Activated CD4-positive, alpha-beta T cell treated with anti-CD3 and anti-CD28 coated beads for 1 hour (primary cell): ENCODE measurements around the gene FUT1.
"Not testable (repeated sequence)": the region's sequence is repeated elsewhere in the genome, so short reads cannot be mapped to it uniquely, and the experiment has no call there.

ENCODE experiments used
- DNase-seq: peaks from one replicate; pipeline ENCODE4 v3.0.0-alpha.2; 2020

FUT1 gene

DNA sequence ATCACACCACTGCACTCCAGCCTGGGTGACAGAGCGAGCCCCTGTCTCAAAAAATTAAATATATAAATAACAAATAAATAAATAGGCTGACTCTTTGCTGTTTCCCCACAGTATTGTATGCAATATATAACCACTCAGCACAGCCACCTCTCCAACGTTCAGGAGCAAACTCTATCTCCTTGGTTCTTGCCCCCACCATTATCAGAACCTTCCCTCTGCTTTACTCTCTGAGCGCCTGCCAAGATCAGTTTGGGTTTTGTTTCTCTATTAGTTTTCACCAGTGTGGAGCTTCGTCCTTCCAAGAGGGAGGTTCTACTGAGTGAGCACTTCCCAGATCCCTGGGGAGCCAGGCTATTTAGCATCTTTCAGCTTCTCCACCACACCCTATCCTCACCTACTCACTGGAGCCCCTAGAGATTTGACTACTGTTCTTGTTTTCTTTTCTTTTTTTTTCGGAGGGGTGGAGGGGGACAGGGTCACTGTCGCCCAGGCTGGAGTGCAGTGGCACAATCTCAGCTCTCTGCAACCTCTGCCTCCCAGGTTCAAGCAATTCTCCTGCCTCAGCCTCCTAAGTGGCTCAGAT lies 15.8 kb upstream of the FUT1 start:
- not testable (repeated sequence) for DNase-seq

DNA sequence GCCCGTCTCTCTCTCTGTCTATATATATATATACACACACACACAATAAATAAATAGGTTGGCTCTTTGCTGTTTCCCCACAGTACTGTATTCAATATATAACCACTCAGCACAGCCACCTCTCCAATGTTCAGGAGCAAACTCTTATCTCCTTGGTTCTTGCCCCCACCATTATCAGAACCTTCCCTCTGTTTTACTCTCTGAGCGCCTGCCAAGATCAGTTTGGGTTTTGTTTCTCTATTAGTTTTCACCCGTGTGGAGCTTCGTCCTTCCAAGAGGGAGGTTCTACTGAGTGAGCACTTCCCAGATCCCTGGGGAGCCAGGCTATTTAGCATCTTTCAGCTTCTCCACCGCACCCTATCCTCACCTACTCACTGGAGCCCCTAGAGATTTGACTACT lies 13.4 kb upstream of the FUT1 start:
- not testable (repeated sequence) for DNase-seq

DNA sequence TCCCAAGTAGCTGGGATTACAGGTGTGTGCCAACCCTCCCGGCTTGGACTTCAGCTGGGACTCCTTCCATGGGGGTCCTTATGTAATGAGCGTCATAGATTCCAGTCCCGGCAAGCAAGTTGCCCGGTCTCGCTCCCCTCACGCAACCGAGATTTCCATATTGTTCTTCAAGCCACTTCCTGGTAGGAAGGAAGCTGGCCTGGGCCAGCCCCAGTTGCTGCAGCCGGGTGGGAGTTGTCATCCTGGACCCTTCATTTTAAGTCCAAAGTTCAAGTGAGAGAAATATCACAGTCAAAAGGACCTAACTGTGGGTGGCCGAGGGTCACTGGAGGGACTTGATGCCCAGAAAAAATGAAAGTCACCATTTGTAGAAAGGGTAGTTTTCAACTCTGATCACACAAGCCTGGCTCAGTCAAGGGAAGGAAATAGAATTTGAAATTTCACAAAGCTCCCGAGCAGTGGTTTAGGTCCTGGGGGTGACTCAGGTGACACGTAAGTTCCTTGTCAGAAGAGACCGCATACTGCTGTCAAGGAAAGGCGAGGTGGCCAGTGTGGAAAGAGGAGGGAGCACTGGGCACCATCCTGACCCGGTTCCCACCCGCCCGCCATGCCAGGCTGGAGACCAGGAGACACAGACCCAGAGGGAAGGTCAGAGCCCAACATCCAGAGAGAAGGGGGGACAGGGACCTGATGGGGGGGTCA lies 8.2 kb upstream of the FUT1 start:
- no peak for DNase-seq

DNA sequence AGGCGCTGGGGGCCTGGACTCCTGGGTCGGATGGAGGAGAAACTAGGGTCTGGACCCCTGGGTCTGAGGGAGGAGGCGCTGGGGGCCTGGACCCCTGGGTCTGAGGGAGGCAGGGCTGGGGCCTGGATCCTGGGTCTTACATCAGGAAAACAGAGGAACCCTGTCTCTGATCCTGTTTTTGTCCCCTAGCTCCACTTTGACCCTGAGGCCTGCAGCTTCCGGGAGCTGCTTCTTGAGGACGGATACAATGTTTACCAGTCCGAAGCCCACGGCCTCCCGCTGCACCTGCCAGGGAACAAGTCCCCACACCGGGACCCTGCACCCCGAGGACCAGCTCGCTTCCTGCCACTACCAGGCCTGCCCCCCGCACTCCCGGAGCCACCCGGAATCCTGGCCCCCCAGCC lies 5.3 kb upstream of the FUT1 start:
- no peak for DNase-seq

DNA sequence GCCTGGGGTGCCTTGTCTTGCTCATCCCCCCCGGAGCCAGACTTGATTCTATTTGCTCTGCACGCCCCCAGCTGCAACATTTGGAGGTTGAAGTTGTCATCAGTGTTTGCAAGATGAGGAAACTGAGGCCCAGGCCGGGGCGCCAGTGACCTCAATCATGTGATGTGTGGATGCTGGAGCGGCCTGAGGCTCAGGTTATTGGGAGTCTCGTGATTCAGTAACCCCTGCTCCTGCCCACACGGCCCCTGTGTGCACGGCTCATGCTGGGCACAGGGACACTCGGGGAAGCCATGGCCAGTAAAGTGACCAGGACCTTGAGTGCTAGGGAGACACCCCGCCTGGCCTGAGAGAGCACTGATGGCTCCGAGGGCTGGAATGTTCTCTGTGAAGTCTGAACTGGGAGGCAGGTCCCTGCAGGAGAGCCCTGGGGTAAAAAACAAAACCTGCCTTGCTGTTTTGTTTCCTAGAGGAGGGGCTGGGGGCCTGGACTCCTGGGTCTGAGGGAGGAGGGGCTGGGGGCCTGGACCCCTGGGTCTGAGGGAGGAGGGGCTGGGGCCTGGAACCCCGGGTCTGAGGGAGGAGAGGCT lies 4.7 kb upstream of the FUT1 start:
- DNase-seq = no peak

DNA sequence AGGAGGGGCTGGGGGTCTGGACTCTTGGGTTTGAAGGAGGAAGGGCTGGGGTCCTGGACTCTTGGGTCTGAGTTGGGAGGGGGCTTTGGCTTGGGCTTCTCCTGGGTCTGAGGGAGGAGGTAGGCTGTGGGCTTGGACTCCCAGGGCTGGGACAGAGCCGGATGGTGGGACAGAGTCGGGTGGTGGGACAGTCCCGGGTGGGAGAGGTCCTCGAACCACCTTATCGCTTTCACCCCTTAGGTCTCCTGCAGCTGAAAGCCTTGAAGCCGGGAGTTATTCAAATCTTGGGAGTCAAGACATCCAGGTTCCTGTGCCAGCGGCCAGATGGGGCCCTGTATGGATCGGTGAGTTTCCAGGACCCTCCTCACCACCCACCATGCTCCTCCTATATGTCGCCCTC lies 4.2 kb upstream of the FUT1 start:
- no peak for DNase-seq

DNA sequence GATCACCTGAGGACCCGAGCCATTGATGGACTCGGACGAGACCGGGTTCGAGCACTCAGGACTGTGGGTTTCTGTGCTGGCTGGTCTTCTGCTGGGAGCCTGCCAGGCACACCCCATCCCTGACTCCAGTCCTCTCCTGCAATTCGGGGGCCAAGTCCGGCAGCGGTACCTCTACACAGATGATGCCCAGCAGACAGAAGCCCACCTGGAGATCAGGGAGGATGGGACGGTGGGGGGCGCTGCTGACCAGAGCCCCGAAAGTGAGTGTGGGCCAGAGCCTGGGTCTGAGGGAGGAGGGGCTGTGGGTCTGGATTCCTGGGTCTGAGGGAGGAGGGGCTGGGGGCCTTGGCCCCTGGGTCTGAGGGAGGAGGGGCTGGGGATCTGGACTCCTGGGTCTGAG lies 3.8 kb upstream of the FUT1 start:
- DNase-seq = no peak

DNA sequence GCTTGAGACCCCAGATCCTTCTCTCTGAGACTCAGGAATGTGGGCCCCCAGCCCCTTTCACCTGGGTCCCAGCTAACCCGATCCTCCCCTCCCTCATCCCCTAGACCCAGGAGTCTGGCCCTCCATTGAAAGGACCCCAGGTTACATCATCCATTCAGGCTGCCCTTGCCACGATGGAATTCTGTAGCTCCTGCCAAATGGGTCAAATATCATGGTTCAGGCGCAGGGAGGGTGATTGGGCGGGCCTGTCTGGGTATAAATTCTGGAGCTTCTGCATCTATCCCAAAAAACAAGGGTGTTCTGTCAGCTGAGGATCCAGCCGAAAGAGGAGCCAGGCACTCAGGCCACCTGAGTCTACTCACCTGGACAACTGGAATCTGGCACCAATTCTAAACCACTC lies 3.3 kb upstream of the FUT1 start:
- no peak for DNase-seq

DNA sequence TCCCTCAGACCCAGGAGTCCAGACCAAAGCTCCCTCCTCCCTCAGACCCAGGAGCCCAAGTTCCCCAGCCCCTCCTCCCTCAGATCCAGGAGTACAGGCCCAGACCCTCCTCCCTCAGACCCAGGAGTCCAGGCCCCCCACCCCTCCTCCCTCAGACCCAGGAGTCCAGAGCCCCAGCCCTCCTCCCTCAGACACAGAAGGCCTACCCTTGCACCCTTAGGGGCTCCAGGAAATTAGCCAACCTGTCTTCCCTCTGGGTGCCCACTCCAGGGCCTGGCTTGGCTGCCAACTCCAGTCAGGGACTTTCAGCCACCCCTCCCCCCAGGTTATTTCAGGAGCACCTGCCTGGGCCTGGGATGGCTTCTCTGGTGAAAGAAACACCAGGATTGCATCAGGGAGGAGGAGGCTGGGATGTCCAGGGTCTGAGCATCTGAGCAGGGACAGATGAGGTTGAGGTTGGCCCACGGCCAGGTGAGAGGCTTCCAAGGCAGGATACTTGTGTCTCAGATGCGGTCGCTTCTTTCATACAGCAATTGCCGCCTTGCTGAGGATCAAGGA lies 2.7 kb upstream of the FUT1 start, which contains the start of gene FGF21:
FGF21 (plus strand) TSS at position 441 of the 558 bp plus-strand sequence. CDS start 713 bp downstream, outside the sequence.
- no peak for DNase-seq

DNA sequence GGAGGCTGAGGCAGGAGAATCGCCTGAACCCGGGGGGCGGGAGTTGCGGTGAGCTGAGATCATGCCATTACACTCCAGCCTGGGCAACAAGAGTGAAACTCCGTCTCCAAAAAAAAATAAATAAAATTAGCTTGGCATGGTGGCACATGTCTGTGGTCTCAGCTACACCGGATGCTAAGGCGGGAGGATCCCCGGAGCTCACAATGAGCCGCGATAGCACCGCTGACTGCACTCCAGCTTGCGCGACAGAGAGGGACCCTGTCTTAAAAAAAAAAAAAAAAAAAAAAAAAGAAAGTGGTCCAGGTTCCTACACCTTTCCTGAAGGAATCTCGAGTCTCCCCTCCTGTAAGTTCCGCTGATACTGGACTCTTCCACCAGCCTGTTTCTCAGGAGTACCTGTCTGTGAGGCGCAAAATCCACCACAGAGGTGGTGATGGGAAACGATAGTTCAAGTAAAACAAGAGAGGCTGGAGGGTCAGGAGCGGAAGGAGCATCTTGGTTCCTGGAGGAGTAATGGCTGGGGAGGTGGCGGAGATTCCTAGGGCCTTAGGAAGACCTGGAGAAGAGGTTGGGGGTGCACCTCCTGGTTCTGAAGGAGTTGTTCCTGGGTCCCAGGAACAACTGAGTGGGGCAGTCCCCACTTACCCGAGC lies 471 bp downstream of the FUT1 start:
- no peak for DNase-seq

DNA sequence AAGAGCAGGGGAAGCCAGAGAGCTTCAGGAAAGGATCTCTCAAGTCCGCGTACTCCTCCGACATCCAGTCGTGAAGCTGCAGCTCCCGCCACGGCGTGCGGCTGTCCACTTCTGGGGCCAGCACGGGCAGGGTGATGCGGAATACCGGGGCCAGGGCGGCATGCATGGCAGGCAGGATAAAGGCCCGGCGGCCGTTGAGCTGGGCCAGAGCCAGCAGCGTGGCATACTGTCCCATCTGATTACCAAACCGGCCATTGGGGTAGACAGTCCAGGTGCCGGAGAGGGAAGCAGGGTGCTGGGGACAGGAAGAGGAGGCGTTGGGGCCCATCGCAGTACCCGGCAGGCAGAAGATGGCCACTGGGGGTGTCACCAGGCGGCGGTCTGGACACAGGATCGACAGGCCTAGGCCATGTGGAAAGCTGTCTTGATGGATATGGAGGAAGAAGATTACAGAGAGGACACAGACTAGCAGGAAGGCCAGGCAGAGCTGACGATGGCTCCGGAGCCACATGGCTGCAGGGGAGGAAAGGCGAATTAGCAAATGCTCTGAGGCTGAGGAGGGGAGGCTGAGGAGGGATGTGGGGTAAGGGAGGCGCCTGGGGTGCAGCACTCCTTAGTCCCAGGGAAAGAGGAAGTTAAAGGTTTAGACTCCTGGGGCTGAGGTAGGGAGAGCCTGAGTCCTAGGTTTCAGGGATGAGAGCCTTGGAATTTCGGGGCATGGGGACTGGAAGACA lies 1.5 kb downstream of the FUT1 start:
- DNase-seq = no peak

DNA sequence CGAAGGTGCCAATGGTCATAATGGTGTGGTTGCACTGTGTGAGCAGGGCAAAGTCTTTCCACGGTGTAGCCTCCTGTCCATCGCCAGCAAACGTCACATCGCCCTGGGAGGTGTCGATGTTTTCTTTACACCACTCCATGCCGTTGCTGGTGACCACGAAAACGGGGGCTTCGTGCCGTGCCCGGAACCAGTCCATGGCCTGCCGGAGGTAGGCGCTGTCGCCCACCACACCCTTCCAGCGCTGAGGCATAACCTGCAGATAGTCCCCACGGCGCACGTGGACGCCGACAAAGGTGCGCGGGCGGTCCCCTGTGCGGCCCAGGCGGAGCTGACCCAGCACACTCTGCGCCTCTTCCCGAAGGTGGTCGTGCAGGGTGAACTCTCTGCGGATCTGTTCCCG lies 2.1 kb downstream of the FUT1 start:
- DNase-seq = no peak

DNA sequence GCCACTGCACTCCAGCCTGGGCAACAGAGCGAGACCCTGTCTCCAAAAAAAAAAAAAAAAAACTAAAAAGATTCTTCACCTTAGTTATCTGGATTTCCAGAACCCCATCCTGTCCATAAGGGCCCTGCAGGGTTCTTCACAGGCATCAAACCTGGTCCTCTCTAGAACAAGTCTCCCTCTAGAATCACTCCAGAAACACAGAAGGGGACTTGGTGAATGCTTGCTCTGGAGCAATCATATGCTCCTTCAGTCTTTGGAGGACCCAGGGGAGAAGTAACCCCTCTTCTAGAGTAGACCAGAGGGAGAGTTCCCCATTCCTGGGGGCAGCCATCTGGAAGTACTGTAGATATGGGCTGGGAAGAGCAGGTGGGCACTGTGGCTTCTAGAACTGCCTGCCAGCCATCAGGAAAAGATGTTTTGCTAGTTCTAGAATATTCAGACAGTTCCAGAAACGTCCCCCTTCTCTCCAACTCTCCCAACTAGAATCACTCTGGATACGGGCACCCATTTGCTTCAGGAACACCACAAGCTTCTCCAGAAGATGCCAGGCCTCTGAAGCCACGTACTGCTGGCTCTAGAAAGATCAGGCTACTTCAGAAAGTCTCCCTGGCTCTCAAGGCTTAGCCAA lies 2.8 kb downstream of the FUT1 start:
- no peak for DNase-seq

DNA sequence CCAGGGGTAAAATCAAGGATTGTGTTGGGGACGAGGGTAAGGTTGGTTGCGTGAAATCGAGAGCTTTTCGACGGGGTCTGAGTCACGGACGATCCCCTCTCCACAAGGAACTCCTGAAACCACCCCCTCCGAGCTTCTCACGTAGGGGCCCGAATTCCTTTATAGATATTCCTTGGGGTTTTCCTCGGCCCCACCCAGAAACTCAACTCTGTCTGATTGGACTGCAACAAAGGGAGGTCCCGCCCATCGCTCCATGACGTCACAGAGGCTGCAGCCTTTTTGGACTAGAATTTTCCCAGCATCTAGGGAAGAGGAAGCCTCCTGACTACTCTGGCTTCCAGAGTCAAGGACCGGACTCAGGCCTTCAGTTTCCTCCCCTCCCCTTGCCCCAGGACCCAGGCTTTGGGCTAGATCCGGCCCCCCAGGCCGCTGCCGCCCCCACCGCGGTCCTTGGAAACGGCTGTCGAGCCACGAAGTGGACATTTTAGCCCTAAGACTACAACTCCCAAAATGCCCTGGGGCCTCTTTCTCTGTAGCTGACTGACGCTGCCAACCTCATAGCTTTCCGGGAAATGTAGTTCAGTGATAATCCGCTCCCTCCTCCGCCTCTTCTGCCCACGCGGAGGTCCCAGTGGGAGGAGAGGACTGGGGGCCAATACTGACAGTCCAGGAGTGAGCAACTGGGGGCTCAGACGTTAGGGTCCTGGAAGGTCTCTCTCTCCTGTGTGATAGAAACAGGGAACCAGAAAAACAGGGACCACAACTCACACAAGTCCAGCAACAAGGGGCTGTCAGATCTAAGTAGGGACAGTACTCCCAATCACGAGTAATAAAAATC lies 5.5 kb downstream of the FUT1 start, which contains the start of gene IZUMO1:
IZUMO1 (minus strand) TSS at position 172 of the 838 bp plus-strand sequence. CDS start 1,050 bp downstream, outside the sequence.
- no peak for DNase-seq

DNA sequence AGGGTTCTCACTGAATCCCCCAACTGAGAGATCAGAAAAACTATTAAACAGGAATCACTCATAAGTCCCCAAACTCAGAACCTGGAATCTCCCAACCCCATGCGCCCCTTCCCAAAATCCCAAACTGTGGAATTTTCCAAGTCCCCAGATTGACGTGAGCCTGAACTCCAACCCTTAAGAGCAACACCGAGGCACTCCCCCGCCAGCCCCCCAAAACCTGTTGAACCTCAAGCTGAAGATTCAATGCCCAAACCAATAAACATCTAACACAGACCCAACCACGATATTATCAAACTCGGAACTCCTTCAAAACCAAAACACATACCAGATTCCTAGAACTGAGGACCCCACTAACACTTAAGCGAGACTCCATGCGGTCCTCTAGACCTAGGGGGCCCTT lies 6.3 kb downstream of the FUT1 start:
- no peak for DNase-seq

DNA sequence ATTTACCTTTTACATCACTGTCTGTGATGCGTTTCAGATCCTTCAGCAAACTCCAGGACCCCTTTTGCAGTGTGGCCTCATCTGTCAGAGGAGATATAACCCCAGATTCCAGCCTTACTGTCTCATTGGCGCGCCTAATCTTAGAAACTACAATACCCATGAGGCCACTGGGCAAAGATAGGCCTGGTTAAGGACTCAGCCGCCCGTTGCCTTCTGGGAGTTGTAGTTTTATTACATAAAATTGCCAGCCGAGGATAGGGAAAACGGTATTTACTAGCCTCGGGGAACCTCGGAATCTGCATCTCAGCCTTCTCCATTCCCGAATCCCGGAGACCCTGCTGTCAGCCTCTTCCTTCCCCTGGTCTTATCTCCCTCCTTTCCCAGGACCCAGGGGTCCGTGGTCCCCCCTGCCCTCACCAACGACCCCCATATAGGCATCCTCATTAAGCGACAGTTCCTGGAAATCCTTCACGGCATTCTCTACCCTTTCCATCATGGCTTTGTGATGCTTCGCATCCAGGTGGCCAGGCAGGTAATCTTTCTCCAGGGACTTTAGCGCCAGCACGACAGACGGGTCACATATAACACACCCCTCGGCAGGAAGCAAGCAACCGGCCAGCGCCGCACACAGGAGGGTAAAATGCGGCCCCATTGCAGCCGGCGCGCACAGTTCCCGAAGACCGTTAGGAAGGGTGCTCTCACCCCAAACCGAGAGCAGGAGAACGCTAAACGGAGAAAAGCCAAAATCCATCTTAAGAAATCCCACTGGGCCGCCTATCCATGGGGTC lies 7.0 kb downstream of the FUT1 start:
- no peak for DNase-seq

DNA sequence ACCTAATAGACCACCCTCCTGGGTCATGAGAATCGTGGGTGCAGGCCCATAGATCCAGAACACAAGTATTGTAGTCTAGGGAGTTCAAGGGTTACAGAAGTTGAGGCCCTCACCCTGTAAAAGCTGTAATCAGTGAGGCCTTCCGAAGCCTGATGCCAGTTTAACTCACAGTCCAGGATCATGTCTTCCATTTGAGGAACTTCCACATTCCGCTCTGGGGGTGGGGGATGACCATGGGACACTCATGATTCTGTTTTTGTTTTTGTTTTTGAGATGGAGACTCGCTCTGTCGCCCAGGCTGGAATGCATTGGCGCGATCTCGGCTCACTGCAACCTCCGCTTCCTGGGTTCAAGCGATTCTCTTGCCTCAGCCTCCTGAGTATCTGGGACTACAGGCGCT lies 10.3 kb downstream of the FUT1 start:
- no peak for DNase-seq

DNA sequence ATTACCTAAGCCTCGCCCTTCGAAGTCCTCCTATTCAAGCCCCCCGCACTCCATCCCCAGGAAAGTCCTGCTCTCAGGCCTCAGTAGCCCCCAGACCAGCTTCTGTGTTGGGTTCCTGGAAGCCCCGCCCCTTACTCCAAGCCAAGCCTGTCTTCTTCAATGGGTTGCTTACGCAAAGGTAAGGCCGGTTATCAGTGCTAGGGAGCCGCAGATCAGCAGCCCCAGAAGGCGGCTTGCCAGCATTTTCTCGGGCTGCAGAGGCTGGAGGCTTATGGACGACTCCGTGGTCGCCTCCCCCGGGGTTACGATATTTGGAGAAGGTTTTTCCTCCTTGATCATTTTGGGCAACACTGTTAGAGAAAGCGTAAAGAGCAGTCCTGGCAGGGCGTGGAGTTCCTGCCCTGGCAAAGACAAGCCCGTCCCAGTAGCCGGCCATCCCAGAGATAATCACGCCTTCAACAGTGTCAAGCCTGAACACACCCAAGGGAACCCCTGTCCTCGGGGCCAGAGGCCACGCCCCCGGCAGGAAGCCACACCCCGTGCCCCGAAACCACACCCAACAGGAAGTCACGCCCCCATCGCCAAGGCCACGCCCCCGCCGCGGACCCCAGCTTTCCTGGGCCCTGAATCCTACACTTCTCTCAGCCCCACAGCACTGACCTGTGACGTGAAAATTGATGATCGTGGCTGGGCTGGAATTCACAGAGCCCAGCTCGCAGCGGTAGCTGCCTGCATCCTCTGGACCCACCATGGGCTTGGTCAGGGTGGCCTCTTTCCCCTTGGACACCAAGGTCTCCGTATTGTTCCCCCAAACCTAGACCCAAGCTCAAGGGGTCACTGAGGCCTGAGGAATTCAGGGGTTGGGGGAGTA lies 11.1 kb downstream of the FUT1 start:
- DNase-seq = no peak

DNA sequence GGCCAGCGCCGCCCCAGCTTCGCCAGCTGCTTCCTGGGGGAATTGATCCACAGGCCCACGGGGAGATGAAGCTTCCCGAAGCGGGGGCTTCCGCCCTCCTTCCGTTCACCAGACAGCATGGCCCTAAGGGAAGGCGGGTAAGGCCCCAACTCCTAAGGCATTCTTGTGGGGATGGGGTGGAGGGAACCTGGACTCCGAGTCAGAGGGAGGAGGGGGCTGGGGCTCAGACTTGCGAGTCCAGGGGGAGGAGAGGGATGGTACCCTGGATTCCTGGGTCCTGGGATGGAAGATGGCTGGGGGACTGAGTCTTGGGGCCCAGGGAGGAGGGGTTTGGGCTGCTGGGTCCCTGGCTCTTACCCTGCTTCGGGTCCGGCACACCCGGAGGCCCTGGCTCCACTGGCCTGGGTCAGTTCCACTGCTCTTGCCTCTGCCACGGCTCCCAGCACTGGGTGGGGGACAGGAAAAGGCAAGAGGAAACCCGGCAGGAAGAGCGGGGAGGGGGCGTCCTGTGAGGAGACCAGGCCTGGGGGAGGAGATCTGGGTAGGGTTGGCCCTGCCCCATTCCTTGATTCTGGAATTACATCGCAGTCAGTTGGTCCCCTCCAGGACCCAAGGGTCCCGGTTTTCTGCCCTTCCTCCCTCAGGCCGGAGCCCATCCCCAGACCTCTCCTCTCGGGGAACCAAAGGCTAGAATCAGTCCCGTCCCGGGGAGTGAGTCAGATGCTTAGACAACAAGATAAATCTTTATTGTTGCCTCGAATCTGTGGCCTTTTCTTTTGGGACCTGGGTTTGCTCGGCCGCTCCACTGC lies 12.1 kb downstream of the FUT1 start, which contains the start of gene RASIP1:
RASIP1 (minus strand) TSS at position 447 of the 809 bp plus-strand sequence; CDS start at position 119, 328 bp downstream.
- no peak for DNase-seq
